Measurements from ENCODE around the gene ELFN1.
"Not testable (repeated sequence)": the region's sequence is repeated elsewhere in the genome, so short reads cannot be mapped to it uniquely, and the experiment has no call there.

Gene ELFN1

DNA sequence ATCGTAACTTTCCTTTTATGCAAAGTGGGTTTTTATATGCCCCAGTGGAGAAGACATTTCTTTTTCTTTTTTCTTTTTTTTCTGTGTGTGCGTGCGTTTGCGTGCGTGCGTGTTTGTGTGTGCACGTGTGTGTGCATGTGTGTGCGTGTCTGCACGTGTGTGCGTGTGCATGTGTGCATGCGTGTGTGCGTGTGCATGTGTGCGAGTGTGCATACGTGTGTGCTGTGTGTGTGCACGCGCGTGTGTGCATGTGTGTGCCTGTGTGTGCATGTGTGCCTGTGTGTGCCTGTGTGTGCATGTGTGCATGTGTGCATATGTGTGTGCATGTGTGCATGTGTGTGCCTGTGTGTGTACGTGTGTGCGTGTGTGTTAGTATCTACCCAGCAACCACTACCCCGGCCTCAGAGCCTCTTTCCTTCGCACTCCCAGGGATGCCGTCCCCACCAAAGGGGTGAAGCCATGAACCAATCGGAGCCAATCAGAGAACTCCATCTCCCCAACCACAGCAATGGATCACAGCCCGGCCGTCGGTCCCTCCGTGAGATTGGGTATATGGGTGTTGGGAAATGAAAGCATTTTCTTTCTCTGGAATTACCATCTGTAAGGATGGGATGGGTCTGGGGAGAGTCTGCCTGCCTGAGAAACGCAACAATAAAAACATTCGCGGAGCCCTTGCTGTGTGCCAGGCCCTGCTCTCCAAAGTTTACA, 92.3 kb downstream of the ELFN1 start:
- no peak for DNase-seq

DNA sequence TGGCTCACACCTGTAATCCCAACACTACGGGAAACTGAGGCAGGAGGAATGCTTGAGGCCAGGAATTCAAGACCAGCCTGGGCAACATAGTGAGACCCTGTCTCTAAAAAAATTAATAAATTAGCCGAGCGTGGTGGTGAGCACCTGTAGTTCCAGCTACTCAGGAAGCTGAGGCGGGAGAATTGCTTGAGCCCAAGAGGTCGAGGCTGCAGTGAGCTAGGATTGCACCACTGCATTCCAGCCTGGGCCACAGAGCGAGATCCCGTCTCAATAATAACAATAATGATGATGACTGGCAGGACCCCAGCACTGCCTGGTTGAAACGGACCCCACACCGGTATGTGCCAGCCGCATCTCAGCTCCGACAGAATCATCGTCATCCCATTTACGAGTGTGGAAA, 93.0 kb downstream of the ELFN1 start:
- no peak for DNase-seq

DNA sequence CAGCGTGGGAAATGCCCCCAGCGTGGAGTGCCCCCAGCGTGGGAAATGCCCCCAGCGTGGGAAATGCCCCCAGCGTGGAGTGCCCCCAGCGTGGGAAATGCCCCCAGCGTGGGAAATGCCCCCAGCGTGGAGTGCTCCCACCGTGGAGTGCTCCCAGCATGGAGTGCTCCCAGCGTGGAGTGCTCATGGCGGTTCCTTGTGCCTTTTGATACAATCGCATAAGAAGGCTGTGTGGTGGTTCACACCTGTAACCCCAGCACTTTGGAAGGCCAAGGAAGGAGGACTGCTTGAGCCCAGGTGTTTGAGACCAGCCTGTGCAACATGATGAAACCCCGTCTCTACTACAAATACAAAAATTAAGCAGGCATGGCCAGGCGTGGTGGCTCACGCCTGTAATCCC, 93.8 kb downstream of the ELFN1 start:
- DNase-seq: not testable (repeated sequence)

DNA sequence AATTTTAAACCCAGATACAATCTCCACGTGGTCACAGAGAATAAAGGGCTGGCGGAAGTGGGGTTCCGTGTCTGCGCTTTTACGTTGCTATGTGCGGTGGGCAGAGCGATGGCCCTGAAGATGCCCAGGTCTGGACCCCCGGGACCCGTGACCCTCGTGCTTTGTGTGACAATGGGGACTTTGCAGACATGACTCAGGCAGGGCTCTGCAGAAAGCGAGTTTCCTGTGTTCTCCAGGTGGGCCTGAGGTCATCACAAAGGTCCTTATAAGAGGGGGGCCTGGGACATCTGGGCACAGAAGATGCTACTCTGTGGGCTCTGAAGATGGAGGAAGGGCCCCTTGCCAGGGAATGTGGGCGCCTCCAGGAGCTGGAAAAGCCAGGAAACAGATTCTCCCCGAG, 95.3 kb downstream of the ELFN1 start:
- DNase-seq: no peak

DNA sequence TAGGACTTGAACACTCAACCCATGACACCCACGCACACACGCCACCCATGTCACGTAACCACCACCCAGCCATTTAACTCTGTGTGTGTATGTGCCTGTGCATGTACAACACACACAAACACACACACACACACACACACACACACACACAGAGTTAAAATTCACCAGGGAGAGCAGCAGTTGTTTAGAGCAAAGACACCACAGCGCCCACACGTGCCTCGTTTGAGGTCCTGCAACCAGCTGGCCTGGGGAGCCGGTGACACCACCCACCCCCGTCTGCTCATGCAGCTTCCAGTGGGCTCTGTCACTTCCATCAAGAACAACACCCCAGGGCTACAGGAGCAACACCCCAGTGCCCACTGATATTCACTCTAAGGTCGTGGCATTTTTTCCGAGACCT, 97.4 kb downstream of the ELFN1 start:
- peak; percentile 21 for DNase-seq

DNA sequence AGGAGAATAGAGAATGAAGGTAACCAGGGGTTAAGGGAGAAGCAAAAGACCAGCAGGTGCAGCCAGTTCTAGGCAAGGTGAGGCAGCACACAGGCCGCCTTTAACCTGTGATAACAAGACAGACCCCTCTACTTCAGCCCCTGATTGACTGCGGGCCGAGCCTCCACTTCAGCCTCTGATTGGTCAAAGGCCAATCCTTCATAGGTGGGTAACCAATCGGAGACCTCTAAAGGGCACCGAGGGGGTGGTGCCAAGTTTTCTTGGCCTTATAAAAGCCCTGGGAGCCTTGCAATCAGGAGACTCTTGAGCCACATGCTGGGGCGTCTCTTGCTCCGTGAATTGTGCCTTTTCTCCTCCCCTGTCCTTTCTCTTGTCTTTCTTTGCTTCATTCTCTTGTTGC, 98.8 kb downstream of the ELFN1 start:
- DNase-seq: no peak

DNA sequence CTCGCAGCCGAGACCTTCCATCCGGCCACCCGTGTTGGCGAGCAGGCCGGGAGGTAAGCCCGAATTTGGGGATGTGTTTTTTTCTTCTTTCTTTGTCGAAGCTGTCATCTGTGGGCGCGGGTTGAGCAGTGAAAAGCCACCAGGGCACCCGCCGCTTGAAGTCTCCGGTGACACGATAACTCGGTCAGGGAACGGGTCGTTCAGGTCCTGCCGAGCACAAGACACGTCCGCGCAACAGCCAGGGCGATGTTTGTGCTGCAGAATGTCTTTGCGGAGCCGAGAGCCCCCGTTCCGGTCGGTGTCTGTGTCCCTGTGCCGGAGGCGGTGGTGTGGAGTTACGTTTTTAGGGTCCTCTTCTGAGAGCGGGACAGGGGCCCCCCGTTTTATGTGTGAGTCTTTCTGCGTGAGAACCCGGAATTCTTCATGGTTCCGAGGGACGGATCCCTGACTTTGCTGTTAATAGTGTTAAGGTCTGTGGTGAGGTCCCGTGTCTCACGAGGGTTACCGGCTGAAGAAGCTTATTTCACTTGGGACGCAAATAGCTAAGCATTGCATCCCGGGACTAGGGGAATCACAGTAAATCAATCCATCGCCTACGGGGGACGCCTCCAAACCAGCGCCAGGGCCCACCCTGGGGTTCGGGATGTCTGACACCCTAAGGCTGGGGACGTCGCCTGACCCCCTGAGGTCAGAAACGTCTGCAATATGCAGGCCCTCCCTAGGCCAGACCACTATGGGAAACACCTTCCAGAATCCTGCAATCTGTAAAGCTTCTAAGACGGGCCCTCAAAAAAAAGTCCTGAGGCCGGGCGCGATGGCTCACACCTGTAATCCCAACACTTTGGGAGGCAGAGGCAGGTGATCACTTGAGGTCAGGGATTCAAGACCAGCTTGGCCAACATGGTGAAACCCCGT, 99.5 kb downstream of the ELFN1 start:
- no peak for DNase-seq

DNA sequence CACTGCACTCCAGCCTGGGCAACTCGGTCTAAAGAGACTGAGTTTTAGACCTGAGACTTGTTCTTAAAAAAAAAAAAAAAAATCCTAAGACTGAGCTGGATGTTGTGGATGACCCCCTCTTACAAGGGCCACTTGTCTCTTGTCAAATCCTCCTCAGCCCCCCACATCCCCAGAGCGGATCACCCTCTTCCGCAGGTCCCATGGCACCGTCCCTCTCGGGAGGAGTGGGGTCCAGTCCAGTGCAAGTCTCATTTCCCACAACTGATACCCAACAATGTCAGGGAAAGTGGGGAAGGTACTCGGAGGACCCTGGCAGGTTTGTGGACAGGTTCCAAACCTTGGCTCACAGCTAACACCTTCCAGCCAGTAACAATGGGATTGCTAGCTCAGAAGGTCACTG, 100.3 kb downstream of the ELFN1 start:
- DNase-seq: no peak

DNA sequence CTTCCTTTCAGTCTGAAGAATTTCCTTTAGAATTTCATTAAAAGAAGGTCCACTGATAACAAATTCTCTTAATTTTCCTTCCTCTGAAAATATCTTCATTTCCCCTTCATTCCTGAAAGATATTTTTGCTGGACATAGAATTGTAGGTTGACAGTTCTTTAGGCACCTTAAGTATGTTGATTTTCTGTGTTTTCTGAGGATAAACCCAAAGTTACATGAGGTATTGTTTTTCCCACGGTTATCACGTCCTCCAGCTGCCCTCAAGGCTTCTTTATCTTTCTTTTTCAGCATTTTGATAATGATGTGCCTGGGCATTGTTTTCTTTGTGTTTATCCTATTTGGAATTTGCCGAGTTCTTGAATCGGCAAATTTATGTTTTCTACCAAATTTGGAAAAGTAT, 105.3 kb downstream of the ELFN1 start:
- DNase-seq: no peak

DNA sequence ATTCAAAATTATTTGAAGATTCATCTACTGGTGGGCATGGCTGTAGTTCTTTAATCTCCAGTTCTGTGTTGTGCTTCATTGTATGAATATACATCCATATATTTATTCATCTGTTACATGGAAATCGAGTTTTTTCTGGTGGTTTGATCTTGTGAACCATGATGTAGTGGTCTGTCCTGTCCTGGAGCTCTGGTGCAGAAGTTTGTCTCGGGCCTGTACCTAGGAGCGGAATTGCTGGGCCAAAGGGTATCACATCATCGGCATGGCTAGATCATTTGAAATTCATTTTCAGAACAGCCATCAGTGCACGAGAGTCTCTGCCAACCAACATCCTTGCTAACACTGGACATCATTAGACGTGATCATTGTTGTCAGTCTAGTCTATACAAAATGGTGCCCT, 107.0 kb downstream of the ELFN1 start:
- no peak for DNase-seq

DNA sequence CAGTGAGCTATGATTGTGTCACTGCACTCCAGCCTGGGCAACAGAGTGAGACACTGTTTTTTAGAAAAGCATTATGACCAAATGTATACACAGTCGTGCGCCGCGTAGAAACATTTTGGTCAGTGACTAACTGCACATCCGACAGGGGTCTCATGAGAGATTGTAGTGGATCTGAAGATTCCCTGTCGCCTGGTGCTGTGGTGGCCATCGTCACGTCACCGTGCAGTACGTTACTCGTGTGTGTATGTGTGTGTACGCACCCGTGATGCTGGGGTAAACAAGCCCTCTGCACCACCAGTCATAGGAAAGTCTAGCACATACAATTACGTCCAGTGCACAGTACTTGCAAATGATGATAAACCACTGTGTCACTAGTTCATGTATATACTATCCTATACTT, 109.4 kb downstream of the ELFN1 start:
- DNase-seq: no peak

DNA sequence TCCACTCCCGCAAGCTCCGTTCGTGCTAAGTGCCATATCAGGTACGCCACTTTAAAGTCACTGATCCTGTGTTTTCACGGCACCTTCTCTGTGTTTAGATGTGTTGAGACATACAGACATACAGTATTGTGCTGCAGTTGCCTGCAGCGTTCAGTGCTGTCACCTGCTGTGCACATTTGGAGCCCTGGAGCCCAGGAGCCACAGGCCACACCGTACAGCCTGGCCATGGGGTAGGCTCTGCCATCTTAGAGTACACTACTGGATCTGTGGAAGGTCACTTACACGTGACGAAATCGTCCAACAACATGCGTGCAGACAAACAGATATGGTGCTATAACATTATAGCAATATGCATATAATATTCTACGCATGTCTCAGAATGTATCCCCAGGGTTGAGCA, 111.3 kb downstream of the ELFN1 start:
- no peak for DNase-seq

DNA sequence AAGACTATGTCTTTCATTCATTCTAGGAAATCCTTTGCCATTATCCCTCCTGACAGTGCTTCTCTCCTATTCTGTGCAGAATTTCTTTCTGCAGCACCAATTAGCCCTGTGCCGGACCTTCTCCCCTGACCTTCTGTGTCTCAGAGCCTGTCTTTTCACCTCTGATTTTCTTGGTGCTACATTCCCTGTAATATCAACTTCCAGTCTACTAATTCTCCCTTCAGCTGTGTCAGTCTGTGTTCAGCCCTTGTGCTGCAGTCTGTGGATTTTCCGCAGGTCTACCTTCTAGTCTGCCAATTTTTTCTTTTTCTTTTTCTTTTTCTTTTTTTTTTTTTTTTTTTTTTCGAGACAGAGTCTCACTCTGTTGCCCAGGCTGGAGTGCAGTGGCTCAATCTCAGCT, 115.8 kb downstream of the ELFN1 start:
- DNase-seq: no peak

DNA sequence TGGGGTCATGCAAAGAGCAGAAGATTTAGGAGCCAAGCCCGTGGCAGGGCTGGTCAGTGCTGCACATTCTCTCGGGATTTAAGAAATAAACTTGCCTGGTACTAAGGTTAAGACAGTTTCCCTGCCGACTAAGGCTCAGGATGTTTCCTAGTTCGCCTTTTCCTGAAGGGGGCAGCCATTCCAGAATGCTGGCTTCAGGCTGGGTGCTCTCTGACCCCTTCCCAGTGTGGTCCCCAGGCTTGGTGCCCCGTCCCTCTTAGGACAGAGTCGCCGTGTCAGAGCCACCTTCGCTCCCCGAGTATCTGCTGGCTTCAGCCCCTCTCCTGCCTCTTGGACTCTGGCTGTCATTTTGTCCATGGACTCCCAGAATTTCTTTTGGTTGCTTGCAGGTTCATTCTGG, 117.2 kb downstream of the ELFN1 start:
- DNase-seq: no peak

DNA sequence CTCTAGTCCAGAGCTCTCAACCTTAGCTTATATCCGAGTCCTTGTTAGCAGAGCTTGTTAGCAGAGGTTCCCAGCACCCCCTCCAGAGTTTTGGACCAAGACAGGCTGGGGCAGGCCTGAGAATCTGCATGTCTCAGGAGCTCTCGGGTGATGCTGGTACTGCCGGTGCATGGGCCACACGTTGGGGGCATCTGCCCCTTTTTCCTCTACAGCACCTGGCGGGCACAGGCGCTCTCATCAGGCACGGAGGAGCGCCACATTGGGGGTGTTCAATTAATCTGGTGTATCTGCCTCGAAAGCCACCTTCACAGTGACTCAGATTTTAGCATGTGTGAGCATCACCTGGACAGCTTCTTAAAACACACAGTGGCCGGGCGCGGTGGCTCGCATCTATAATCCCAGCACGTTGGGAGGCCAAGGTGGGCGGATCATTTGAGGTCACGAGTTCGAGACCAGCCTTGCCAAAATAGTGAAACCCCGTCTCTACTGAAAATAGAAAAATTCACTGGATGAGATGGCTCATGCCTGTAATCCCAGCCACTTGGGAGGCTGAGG, 117.7 kb downstream of the ELFN1 start:
- DNase-seq: no peak

DNA sequence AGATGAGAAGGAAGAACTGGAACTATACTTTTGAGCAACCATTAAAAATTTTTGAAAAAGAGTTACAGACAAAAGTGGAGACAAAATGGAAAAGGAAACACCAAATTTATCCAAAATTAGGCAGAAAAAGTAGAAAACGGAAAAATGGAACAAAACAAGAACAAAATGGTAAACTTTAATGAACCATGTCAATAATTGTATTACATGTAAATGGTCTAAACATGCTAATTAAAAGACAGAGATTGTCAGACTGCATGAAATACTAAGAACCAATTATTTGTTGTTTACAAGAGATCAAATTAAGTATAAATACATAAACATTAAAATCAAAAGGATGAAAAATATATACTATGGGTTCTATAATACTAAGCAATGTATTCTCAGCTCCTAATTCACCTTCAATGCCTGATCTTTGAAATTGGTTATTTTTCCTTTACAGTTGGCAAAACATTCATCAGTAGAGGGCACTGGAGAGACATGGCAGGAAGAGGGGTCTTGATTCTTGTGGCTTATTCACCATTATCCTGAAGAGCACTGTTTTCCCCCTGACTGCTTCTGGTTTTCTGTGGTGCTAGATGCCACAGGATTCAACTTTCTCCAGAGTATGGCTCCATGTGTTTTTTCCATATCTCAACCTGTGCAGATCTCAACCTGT, 124.9 kb downstream of the ELFN1 start:
- DNase-seq: peak; percentile 59

All from hematopoietic multipotent progenitor cell treated with erythropoietin and hydrocortisone succinate and interleukin-3 and kit ligand, for 4 days (in vitro differentiated cells).